OCI-LY1 (cell line): Measurements from ENCODE around the gene ZNF385D.

Experiments used
- H2AFZ ChIP-seq: fragments of 200-600 bp; sonication (generic), shearing (Covaris generic); 2 replicates; pipeline ENCODE4 v1.6.0; 2014; ENCODE audit warnings: antibody characterized with exemption, mild to moderate bottlenecking, low read length
- H3F3A ChIP-seq: fragments of 200-600 bp; sonication (generic), shearing (Covaris generic); 2 replicates; pipeline ENCODE4 v1.6.0; 2014; ENCODE audit warnings: mild to moderate bottlenecking, antibody characterized with exemption, low read length, moderate library complexity; ENCODE audit not compliant: insufficient read depth
- H3K27ac ChIP-seq: fragments of 200-600 bp; sonication (generic); 2 replicates; pipeline ENCODE4 v1.5.1; 2014; ENCODE audit warnings: low read length, mixed run types, mild to moderate bottlenecking, low read depth; ENCODE audit not compliant: poor library complexity, severe bottlenecking
- H3K27me3 ChIP-seq: fragments of 200-600 bp; sonication (generic); 2 replicates; pipeline ENCODE4 v1.6.0; 2014; ENCODE audit warnings: antibody characterized with exemption, mild to moderate bottlenecking, low read length, moderate library complexity; ENCODE audit not compliant: insufficient read depth
- H3K36me3 ChIP-seq: fragments of 200-600 bp; sonication (generic); 2 replicates; pipeline ENCODE4 v1.6.1; 2014; ENCODE audit warnings: mild to moderate bottlenecking, antibody characterized with exemption, low read length, moderate library complexity, mixed read lengths; ENCODE audit not compliant: insufficient read depth
- H3K4me1 ChIP-seq: fragments of 200-600 bp; sonication (generic); 2 replicates; pipeline ENCODE4 v1.5.1; 2014; ENCODE audit warnings: mild to moderate bottlenecking, low read length, moderate library complexity; ENCODE audit not compliant: insufficient read depth, severe bottlenecking
- H3K4me2 ChIP-seq: fragments of 200-600 bp; sonication (generic), shearing (Covaris generic); 2 replicates; pipeline ENCODE4 v1.6.1; 2014; ENCODE audit warnings: low read length
- H3K4me3 ChIP-seq: fragments of 200-600 bp; sonication (generic); 2 replicates; pipeline ENCODE4 v1.5.1; 2014; ENCODE audit warnings: low read length, low read depth, mild to moderate bottlenecking, mixed read lengths; ENCODE audit not compliant: poor library complexity, severe bottlenecking
- H3K79me2 ChIP-seq: fragments of 200-600 bp; shearing (Covaris generic); 2 replicates; pipeline ENCODE4 v1.6.1; 2016; ENCODE audit warnings: mixed run types, low read length, mixed read lengths; ENCODE audit not compliant: insufficient read depth
- H3K9ac ChIP-seq: fragments of 200-600 bp; sonication (generic), shearing (Covaris generic); 2 replicates; pipeline ENCODE4 v1.6.1; 2014; ENCODE audit warnings: mild to moderate bottlenecking, low read length, mixed read lengths
- H3K9me2 ChIP-seq: fragments of 200-600 bp; sonication (generic), shearing (Covaris generic); 2 replicates; pipeline ENCODE4 v1.6.1; 2014; ENCODE audit warnings: low read depth, mild to moderate bottlenecking, low read length, mixed read lengths
- H3K9me3 ChIP-seq: fragments of 200-600 bp; shearing (Covaris generic); 2 replicates; pipeline ENCODE4 v1.6.1; 2014; ENCODE audit warnings: low read length, mixed read lengths
- H4K20me1 ChIP-seq: fragments of 200-600 bp; sonication (generic), shearing (Covaris generic); 2 replicates; pipeline ENCODE4 v1.6.0; 2016; ENCODE audit warnings: mild to moderate bottlenecking, low read length; ENCODE audit not compliant: insufficient read depth
- CTCF ChIP-seq: fragments of 200-600 bp; sonication (generic), shearing (Covaris generic); IDR thresholded peaks from 2 replicates; pipeline ENCODE4 v1.5.1; 2017; ENCODE audit warnings: mild to moderate bottlenecking, antibody characterized with exemption, low read length, moderate library complexity, mixed read lengths
- EZH2 ChIP-seq: fragments of 200-600 bp; sonication (generic), shearing (Covaris generic); IDR thresholded peaks from 2 replicates; pipeline ENCODE4 v1.8.0; 2017; ENCODE audit warnings: borderline replicate concordance, mixed run types, mild to moderate bottlenecking, antibody characterized with exemption, low read length, moderate library complexity, mixed read lengths

ZNF385D gene

GRCh38 chr3:21544076-21544462, 206.9 kb downstream of the ZNF385D start:
- no peaks in the 10 kb centered on the region for H4K20me1 ChIP-seq
- H3K36me3 ChIP-seq: no peaks in the 10 kb centered on the region
- no peak overlapping the region for H3K4me2 ChIP-seq
- H3K27me3 ChIP-seq: no peaks in the 10 kb centered on the region
- H3K9me2 ChIP-seq: no peaks in the 10 kb centered on the region
- H3K79me2 ChIP-seq: no peaks in the 10 kb centered on the region
- no peak overlapping the region for H3K9ac ChIP-seq
- no peak overlapping the region for H2AFZ ChIP-seq
- no peak overlapping the region for H3K27ac ChIP-seq
- H3K9me3 ChIP-seq: no peaks in the 10 kb centered on the region
- no peak for TF ChIP-seq EZH2
- no peak for TF ChIP-seq CTCF
- H3K4me3 ChIP-seq: no peak overlapping the region
- no peaks in the 10 kb centered on the region for H3F3A ChIP-seq
- H3K4me1 ChIP-seq: no peaks in the 10 kb centered on the region

GRCh38 chr3:21543380-21544075, 207.5 kb downstream of the ZNF385D start:
- Histone ChIP-seq H4K20me1 (no peaks in the 10 kb centered on the region), H3K36me3 (no peaks in the 10 kb centered on the region), H3K9me2 (no peaks in the 10 kb centered on the region), H3K4me1 (no peaks in the 10 kb centered on the region), H3K27me3 (no peaks in the 10 kb centered on the region), H3K9me3 (no peaks in the 10 kb centered on the region), H3K4me3 (no peak overlapping the region), H3K4me2 (no peak overlapping the region), H3K27ac (no peak overlapping the region), H3K9ac (no peak overlapping the region), H2AFZ (no peak overlapping the region), H3F3A (no peaks in the 10 kb centered on the region), H3K79me2 (no peaks in the 10 kb centered on the region)
- TF ChIP-seq EZH2: no peak

GRCh38 chr3:21542656-21543379, 208.2 kb downstream of the ZNF385D start:
- Histone ChIP-seq H3K27me3 (no peaks in the 10 kb centered on the region), H4K20me1 (no peaks in the 10 kb centered on the region), H3K9me2 (no peaks in the 10 kb centered on the region), H2AFZ (no peak overlapping the region), H3K4me2 (no peak overlapping the region), H3K36me3 (no peaks in the 10 kb centered on the region), H3K4me1 (no peaks in the 10 kb centered on the region), H3K79me2 (no peaks in the 10 kb centered on the region), H3K9me3 (no peaks in the 10 kb centered on the region), H3K9ac (no peak overlapping the region), H3K4me3 (no peak overlapping the region), H3F3A (no peaks in the 10 kb centered on the region), H3K27ac (no peak overlapping the region)
- TF ChIP-seq CTCF: no peak
- no peak for TF ChIP-seq EZH2
